NT2/D1 (cell line): Measurements from ENCODE around the gene GLIPR1.
"Not testable (repeated sequence)": the region's sequence is repeated elsewhere in the genome, so short reads cannot be mapped to it uniquely, and the experiment has no call there.

Source experiments
- SUZ12 ChIP-seq: IDR thresholded peaks from 2 replicates; pipeline ENCODE4 v1.6.1; 2011; ENCODE audit not compliant: insufficient read length, insufficient read depth; ENCODE audit errors: extremely low read depth
- YY1 ChIP-seq: IDR thresholded peaks from 2 replicates; pipeline ENCODE4 v1.6.1; 2011; ENCODE audit not compliant: insufficient read length, insufficient read depth

- TF ChIP-seq YY1, SUZ12: not testable (repeated sequence)
Observed at GRCh38 chr12:75441687-75442449, 38.7 kb upstream of the GLIPR1 start.
